DOHH2 (cell line): ENCODE results near the gene CGNL1.

ENCODE experiments used
- EZH2phosphoT487 ChIP-seq: fragments of 200-600 bp; sonication (generic); IDR thresholded peaks from 2 replicates; pipeline ENCODE4 v1.6.1; 2017; ENCODE audit warnings: borderline replicate concordance, mild to moderate bottlenecking, antibody characterized with exemption, low read length, moderate library complexity, mixed read lengths
- TF ChIP-seq, protein P1 (sequence below): fragments of 200-600 bp; sonication (generic); IDR thresholded peaks from one replicate; pipeline ENCODE4 v1.5.1; 2014; ENCODE audit warnings: antibody characterized with exemption, mild to moderate bottlenecking, low read depth, low read length; ENCODE audit not compliant: poor library complexity, severe bottlenecking

DNA sequence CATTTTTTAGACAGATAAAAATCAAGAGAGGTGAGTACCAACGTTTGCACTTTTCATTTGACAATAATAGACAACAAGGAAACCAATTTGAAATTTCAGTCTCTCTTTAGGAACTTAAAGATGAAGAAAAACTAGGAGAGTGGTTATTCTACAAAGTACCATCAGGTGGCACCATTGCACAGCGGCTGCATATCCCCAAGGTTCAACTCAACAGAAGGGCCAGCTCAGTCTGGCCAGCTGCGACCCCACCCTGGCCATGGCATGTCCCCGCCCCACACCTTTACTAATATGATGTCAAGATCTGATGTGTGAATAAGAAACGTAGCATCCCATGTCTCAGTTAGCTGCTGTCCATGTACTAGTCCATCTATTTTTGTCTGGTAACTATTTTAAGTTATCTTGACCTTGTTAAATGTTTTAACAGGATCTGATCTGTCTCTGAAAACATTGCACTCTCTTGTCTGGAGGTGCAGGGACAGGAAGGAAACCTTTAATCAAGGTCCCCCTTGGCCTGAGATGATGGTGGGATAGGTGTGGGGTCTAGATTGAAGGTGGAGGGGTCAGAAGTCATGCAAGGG, 35.5 kb upstream of the CGNL1 start:
- TF ChIP-seq, protein P1, sequence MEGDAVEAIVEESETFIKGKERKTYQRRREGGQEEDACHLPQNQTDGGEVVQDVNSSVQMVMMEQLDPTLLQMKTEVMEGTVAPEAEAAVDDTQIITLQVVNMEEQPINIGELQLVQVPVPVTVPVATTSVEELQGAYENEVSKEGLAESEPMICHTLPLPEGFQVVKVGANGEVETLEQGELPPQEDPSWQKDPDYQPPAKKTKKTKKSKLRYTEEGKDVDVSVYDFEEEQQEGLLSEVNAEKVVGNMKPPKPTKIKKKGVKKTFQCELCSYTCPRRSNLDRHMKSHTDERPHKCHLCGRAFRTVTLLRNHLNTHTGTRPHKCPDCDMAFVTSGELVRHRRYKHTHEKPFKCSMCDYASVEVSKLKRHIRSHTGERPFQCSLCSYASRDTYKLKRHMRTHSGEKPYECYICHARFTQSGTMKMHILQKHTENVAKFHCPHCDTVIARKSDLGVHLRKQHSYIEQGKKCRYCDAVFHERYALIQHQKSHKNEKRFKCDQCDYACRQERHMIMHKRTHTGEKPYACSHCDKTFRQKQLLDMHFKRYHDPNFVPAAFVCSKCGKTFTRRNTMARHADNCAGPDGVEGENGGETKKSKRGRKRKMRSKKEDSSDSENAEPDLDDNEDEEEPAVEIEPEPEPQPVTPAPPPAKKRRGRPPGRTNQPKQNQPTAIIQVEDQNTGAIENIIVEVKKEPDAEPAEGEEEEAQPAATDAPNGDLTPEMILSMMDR, result peak; percentile 86
- TF ChIP-seq EZH2phosphoT487, result no peak
